Fibroblast of lung (primary cell): Measurements from ENCODE around the gene RAB6A. TPM values are rescaled to one million over a fixed set of nuclear protein-coding genes. Genes with fewer than 3 reads are reported as not detected.

Experiments
- DNase-seq, 2 donors: peaks; one replicate each; pipeline versions ENCODE4 v3.0.0 to v3.0.0-alpha.2; 2010; ENCODE audit warnings: low read depth in 2 of 2
- H2AFZ ChIP-seq: 2 replicates; pipeline ENCODE4 v1.5.1; 2012; ENCODE audit warnings: low read length, control low read depth, inconsistent platforms
- H3K27ac ChIP-seq: 2 replicates; pipeline ENCODE4 v1.5.1; 2011; ENCODE audit warnings: low read length, control low read depth; ENCODE audit not compliant: insufficient read depth
- H3K27me3 ChIP-seq: 2 replicates; pipeline ENCODE4 v1.5.1; 2011; ENCODE audit warnings: mild to moderate bottlenecking, low read length; ENCODE audit not compliant: control insufficient read depth, insufficient read depth
- H3K36me3 ChIP-seq: 2 replicates; pipeline ENCODE4 v1.5.1; 2011; ENCODE audit warnings: low read length; ENCODE audit not compliant: control insufficient read depth, insufficient read depth
- H3K4me1 ChIP-seq: 2 replicates; pipeline ENCODE4 v1.5.1; 2011; ENCODE audit warnings: low read length; ENCODE audit not compliant: control insufficient read depth, insufficient read depth; ENCODE audit errors: extremely low read depth
- H3K4me2 ChIP-seq: 2 replicates; pipeline ENCODE4 v1.5.1; 2011; ENCODE audit warnings: low read length, control low read depth; ENCODE audit not compliant: insufficient read depth; ENCODE audit errors: extremely low read depth
- H3K4me3 ChIP-seq, 4 experiments: fragments of 200-600 bp in 1 of 4; sonication (generic) in 1 of 4; replicated peaks in 1 of 4; 2 replicates each; pipeline ENCODE4 v1.5.1; 2011 to 2016; ENCODE audit warnings: low read length in 4 of 4, low read depth in 3 of 4, mild to moderate bottlenecking in 3 of 4, control low read depth in 2 of 4, inconsistent platforms in 1 of 4, mixed read lengths in 1 of 4; ENCODE audit not compliant: insufficient read depth in 1 of 4; ENCODE audit errors: control extremely low read depth in 1 of 4
- H3K79me2 ChIP-seq: 2 replicates; pipeline ENCODE4 v1.5.1; 2012; ENCODE audit warnings: mild to moderate bottlenecking, low read length, inconsistent platforms; ENCODE audit not compliant: control insufficient read depth, insufficient read depth
- H3K9ac ChIP-seq: 2 replicates; pipeline ENCODE4 v1.5.1; 2011; ENCODE audit warnings: mild to moderate bottlenecking, low read length, control low read depth; ENCODE audit not compliant: insufficient read depth
- H3K9me3 ChIP-seq: 2 replicates; pipeline ENCODE4 v1.5.1; 2012; ENCODE audit warnings: low read depth, low read length; ENCODE audit not compliant: control insufficient read depth, insufficient read depth
- H4K20me1 ChIP-seq: 2 replicates; pipeline ENCODE4 v1.5.1; 2011; ENCODE audit warnings: low read length; ENCODE audit not compliant: control insufficient read depth, insufficient read depth; ENCODE audit errors: extremely low read depth
- EZH2 ChIP-seq: IDR thresholded peaks from 2 replicates; pipeline ENCODE4 v1.5.1; 2012; ENCODE audit warnings: low read length, control low read depth, mild to moderate bottlenecking; ENCODE audit errors: missing control alignments
- polyA plus RNA-seq, 2 donors: library from polyadenylated mRNA; depleted of rRNA in 1 of 2; stranded (reverse) in 1 of 2; unstranded in 1 of 2; fragments of >200 nt; gene quantifications; 2 replicates each; pipeline ENCODE4 v1.2.1, GENCODE V29; 2011 to 2012; ENCODE audit warnings: missing spikeins in 1 of 2
- total RNA-seq: library from RNA; depleted of rRNA; stranded (reverse); fragments of >200 nt; gene quantifications from 2 replicates; pipeline ENCODE4 v1.2.1, GENCODE V29; 2014
- TF ChIP-seq, protein P1 (sequence below), 2 donors: IDR thresholded peaks in 1 of 2; conservative IDR thresholded peaks in 1 of 2; 1 replicate in 1 of 2; 2 replicates in 1 of 2; pipeline ENCODE4 v1.5.1; 2011 to 2012; ENCODE audit warnings: low read length in 2 of 2, control low read depth in 1 of 2, inconsistent platforms in 1 of 2, low read depth in 1 of 2, mild to moderate bottlenecking in 1 of 2

Gene RAB6A
- total and polyA plus RNA-seq, 2 donors (not counting 1 experiment from before 2014, with no cell fraction given), result 103 to 255 TPM

DNA sequence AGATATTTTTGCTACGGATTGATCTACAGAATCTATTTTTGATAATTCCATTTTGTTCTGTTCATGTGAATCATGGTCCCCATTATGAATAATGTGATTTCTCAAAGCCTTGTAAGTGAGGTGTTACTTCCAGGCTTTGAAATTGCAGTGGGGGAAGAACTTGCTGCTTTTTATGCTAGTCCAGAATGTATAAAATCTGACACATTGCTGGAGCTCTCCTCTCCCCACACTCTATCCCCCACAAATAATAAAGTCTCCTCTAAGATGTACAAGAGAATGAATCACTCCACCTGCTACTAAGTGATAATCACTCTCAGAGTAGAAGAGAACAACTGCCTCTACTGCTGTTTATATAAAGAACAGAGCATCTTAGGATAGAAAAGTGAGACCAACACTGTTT lies 5.9 kb upstream of the RAB6A start:
- Histone ChIP-seq H3K4me3 (no peak overlapping the region), H3K79me2 (no peaks in the 10 kb centered on the region), H3K36me3 (no peaks in the 10 kb centered on the region), H2AFZ (no peak overlapping the region), H3K4me1 (no peaks in the 10 kb centered on the region), H3K9ac (no peak overlapping the region), H3K27ac (no peak overlapping the region), H3K9me3 (no peaks in the 10 kb centered on the region), H3K4me2 (no peak overlapping the region), H3K27me3 (no peaks in the 10 kb centered on the region), H4K20me1 (no peaks in the 10 kb centered on the region)
- TF ChIP-seq EZH2, result no peak
- TF ChIP-seq, protein P1, sequence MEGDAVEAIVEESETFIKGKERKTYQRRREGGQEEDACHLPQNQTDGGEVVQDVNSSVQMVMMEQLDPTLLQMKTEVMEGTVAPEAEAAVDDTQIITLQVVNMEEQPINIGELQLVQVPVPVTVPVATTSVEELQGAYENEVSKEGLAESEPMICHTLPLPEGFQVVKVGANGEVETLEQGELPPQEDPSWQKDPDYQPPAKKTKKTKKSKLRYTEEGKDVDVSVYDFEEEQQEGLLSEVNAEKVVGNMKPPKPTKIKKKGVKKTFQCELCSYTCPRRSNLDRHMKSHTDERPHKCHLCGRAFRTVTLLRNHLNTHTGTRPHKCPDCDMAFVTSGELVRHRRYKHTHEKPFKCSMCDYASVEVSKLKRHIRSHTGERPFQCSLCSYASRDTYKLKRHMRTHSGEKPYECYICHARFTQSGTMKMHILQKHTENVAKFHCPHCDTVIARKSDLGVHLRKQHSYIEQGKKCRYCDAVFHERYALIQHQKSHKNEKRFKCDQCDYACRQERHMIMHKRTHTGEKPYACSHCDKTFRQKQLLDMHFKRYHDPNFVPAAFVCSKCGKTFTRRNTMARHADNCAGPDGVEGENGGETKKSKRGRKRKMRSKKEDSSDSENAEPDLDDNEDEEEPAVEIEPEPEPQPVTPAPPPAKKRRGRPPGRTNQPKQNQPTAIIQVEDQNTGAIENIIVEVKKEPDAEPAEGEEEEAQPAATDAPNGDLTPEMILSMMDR (conservative IDR thresholded peaks at IDR 0.05 in 1 of 2, IDR thresholded peaks at IDR 0.05 in 1 of 2; ENCODE audit: low read depth in 1 of 2, low read length in 2 of 2), result no peak
- no peak for DNase-seq

GRCh38 chr11:73762732-73763131 lies 1.9 kb upstream of the RAB6A start:
- Histone ChIP-seq H3K36me3 (no peaks in the 10 kb centered on the region), H4K20me1 (peaks cover 2% of the 10 kb centered on the region), H3K4me2 (no peak overlapping the region), H2AFZ (no peak overlapping the region), H3K9ac (no peak overlapping the region), H3K9me3 (no peaks in the 10 kb centered on the region), H3K4me3 (no peak overlapping the region), H3K79me2 (peaks cover 29% of the 10 kb centered on the region), H3K27me3 (no peaks in the 10 kb centered on the region), H3K27ac (no peak overlapping the region), H3K4me1 (no peaks in the 10 kb centered on the region)
- DNase-seq, result no peak
- TF ChIP-seq, protein P1 (conservative IDR thresholded peaks at IDR 0.05 in 1 of 2, IDR thresholded peaks at IDR 0.05 in 1 of 2; ENCODE audit: low read depth in 1 of 2, low read length in 2 of 2), result no peak
- no peak for TF ChIP-seq EZH2

GRCh38 chr11:73761403-73761945 lies 600 bp upstream of the RAB6A start:
- Histone ChIP-seq H4K20me1 (peaks cover 2% of the 10 kb centered on the region), H3K4me1 (no peaks in the 10 kb centered on the region), H3K9me3 (no peaks in the 10 kb centered on the region), H2AFZ (peak overlapping the region; percentile 82), H3K27ac (peak overlapping the region; percentile 70), H3K4me3 (peak overlapping the region; percentile 19 to 61 (median 36)), H3K36me3 (no peaks in the 10 kb centered on the region), H3K79me2 (peaks cover 40% of the 10 kb centered on the region), H3K27me3 (no peaks in the 10 kb centered on the region), H3K4me2 (no peak overlapping the region), H3K9ac (peak overlapping the region; percentile 4)
- no peak for DNase-seq
- no peak for TF ChIP-seq EZH2
- TF ChIP-seq, protein P1 (conservative IDR thresholded peaks at IDR 0.05 in 1 of 2, IDR thresholded peaks at IDR 0.05 in 1 of 2; ENCODE audit: low read depth in 1 of 2, low read length in 2 of 2), result no peak
